ENCODE results near the gene SGSM1.

GRCh38 chr22:24807284-24807950 is 1.4 kb downstream of the SGSM1 start:
- TF ChIP-seq CTCF (IDR thresholded peaks at IDR 0.05; ENCODE audit: low read depth, low read length) = no peak
- TF ChIP-seq MAX (IDR thresholded peaks at IDR 0.05; ENCODE audit: low read depth, low read length) = no peak
- TF ChIP-seq POLR2A (IDR thresholded peaks at IDR 0.05; ENCODE audit: extremely low read depth, insufficient read length) = no peak

All from NB4 (cell line).